SJSA1 (cell line): ENCODE measurements around the gene MRPS5. TPM values are rescaled to one million over a fixed set of nuclear protein-coding genes. Genes with fewer than 3 reads are reported as not detected.
A peak's percentile ranks its signal among the peaks of the same experiment; 100 is the strongest.

Source experiments
- DNase-seq, 2 experiments: peaks; one replicate each; pipeline ENCODE4 v3.0.0-alpha.2; 2015 to 2020; ENCODE audit warnings: low spot score in 2 of 2, low read depth in 1 of 2
- H3K27ac ChIP-seq: fragments of 250-450 bp; sonication (Bioruptor Pico); 2 replicates; pipeline ENCODE4 v1.5.1; 2020; ENCODE audit warnings: mild to moderate bottlenecking, moderate library complexity
- H3K27me3 ChIP-seq: fragments of 250-450 bp; sonication (Bioruptor Pico); replicated peaks from 2 replicates; pipeline ENCODE4 v1.5.1; 2020; ENCODE audit warnings: mild to moderate bottlenecking, moderate library complexity
- H3K36me3 ChIP-seq: fragments of 250-450 bp; sonication (Bioruptor Pico); 2 replicates; pipeline ENCODE4 v1.5.1; 2020; ENCODE audit warnings: mild to moderate bottlenecking
- H3K4me1 ChIP-seq: fragments of 250-450 bp; sonication (Bioruptor Pico); replicated peaks from 2 replicates; pipeline ENCODE4 v1.6.1; 2021; ENCODE audit warnings: mild to moderate bottlenecking
- H3K4me3 ChIP-seq: fragments of 250-450 bp; sonication (Bioruptor Pico); 2 replicates; pipeline ENCODE4 v1.5.1; 2020; ENCODE audit warnings: mild to moderate bottlenecking
- H3K9me3 ChIP-seq: fragments of 250-450 bp; sonication (Bioruptor Pico); replicated peaks from 2 replicates; pipeline ENCODE4 v1.5.1; 2020; ENCODE audit warnings: mild to moderate bottlenecking
- total RNA-seq: library from RNA; depleted of rRNA; stranded (reverse); fragments of >200 nt; shearing (Covaris generic); gene quantifications from 2 replicates; pipeline ENCODE4 v1.2.3, GENCODE V29; 2014

Gene MRPS5
- total RNA-seq, 1 experiment from 2014 or later: 57.4 TPM

DNA sequence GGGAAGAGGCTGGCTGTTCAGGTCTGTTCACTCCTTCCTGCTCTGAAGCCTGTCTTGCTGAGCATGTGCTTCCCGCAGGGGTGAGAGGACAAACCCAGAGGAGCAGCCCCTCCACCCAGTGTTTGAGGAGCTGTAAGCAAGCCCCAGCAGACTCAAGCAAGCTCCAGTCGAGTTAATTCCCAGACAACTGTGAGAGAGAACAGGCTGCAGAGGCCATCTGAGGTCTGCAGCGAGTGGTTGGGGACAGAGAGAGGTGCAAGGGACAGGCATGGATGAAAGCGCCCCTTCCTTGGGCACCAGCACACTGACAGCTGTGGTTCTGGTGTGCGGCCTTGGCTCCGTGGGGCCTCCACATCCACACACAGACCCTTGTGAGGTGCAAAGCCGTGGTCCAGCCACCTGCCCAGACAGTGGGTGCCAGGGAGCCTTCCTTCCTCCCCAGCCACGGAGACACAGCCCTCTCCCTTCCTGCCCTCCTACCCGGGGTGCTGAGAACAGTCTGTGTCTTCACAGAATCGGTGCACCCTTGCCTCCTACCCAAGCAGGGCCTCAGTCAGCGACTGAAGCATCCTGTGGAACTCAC lies 59.9 kb downstream of the MRPS5 start:
- Histone ChIP-seq H3K36me3 (no peaks in the 10 kb centered on the region), H3K4me3 (no peak overlapping the region), H3K27me3 (peaks cover 6% of the 10 kb centered on the region; the same call in 1 of the 2 replicates), H3K9me3 (no peaks in the 10 kb centered on the region), H3K27ac (no peak overlapping the region), H3K4me1 (no peaks in the 10 kb centered on the region)
- DNase-seq: no peak

DNA sequence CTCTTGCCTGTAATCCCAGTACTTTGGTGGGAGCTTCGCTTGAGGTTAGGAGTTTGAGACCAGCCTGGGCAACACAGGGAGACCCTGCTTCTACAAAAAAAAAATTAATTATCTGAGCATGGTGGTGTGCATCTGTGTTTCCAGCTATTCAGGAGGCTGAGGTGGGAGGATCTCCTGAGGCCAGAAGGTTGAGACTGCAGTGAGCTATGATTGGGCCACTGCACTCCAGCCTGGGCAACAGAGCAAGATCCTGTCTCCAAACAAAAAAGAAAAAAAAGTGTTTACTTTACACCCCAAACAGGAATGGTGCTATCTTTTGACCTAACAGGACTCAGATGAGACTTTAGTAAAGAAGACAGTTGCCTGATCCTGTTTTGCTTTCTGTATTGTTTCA lies 60.5 kb downstream of the MRPS5 start:
- no peak overlapping the region for H3K4me3 ChIP-seq
- H3K36me3 ChIP-seq: no peaks in the 10 kb centered on the region
- peak in 1 of 2 experiments; percentile 15 for DNase-seq
- no peak overlapping the region for H3K27ac ChIP-seq
- no peaks in the 10 kb centered on the region for H3K4me1 ChIP-seq
- peaks cover 5% of the 10 kb centered on the region; the same call in 1 of the 2 replicates for H3K27me3 ChIP-seq
- H3K9me3 ChIP-seq: no peaks in the 10 kb centered on the region

- H3K27me3 ChIP-seq: 0 out of 2 replicates have a peak, but pooled peaks cover under 1% of the 10 kb centered on the region
- peak in 1 of 2 experiments; percentile 34 for DNase-seq
- no peaks in the 10 kb centered on the region for H3K9me3 ChIP-seq
- no peaks in the 10 kb centered on the region for H3K4me1 ChIP-seq
- H3K36me3 ChIP-seq: no peaks in the 10 kb centered on the region
- no peak overlapping the region for H3K4me3 ChIP-seq
- no peak overlapping the region for H3K27ac ChIP-seq
These were observed 61.0 kb downstream of the MRPS5 start for GRCh38 chr2:95060446-95061118.

GRCh38 chr2:95059656-95060370 lies 61.8 kb downstream of the MRPS5 start:
- no peak overlapping the region for H3K4me3 ChIP-seq
- H3K27ac ChIP-seq: no peak overlapping the region
- no peaks in the 10 kb centered on the region; the same call in 1 of the 2 replicates for H3K27me3 ChIP-seq
- no peaks in the 10 kb centered on the region for H3K4me1 ChIP-seq
- DNase-seq: peak in 1 of 2 experiments; percentile 37
- H3K9me3 ChIP-seq: no peaks in the 10 kb centered on the region
- H3K36me3 ChIP-seq: no peaks in the 10 kb centered on the region

DNA sequence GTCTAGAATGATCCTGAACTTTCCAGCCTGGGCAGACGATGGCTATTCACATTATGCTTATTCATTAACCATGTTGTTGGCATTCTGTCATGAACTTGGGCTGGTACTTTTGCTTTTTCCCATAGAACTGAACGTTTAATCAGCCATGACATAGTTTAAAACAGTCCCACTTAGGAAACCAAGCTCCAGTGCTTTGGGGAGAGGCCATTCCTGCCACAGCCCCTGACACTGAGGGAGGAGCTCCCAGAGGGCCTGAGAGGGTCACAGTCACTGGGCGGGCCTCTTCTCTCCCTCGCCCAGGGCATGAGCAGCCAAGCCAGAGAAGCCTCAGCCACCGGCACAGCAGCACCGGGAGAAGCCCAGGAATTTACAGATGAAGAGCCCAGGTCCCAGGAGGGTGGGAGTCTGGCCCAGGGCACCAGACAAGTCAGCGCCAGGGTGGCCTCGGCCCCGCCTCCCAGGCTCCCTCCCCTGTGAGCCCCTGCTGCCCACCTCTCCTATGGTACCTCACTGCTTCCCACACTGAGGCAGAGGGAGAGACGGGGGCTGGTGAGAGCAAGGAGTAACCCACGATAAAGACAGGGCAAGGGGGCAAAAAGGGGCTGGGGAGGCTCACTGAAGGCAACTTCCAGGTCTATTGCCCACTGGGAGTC lies 62.5 kb downstream of the MRPS5 start:
- peak in 1 of 2 experiments; percentile 34 for DNase-seq
- H3K4me3 ChIP-seq: no peak overlapping the region
- no peaks in the 10 kb centered on the region for H3K4me1 ChIP-seq
- no peaks in the 10 kb centered on the region for H3K36me3 ChIP-seq
- no peaks in the 10 kb centered on the region; the same call in 1 of the 2 replicates for H3K27me3 ChIP-seq
- H3K27ac ChIP-seq: no peak overlapping the region
- H3K9me3 ChIP-seq: no peaks in the 10 kb centered on the region

GRCh38 chr2:95058466-95058988 lies 63.1 kb downstream of the MRPS5 start:
- peak in 1 of 2 experiments; percentile 19 for DNase-seq
- no peaks in the 10 kb centered on the region for H3K9me3 ChIP-seq
- H3K27ac ChIP-seq: no peak overlapping the region
- H3K36me3 ChIP-seq: no peaks in the 10 kb centered on the region
- no peak overlapping the region for H3K4me3 ChIP-seq
- no peaks in the 10 kb centered on the region; the same call in 1 of the 2 replicates for H3K27me3 ChIP-seq
- no peaks in the 10 kb centered on the region for H3K4me1 ChIP-seq

GRCh38 chr2:95057535-95058370 lies 63.9 kb downstream of the MRPS5 start:
- DNase-seq: peak in 1 of 2 experiments; percentile 28
- Histone ChIP-seq H3K27me3 (no peaks in the 10 kb centered on the region; the same call in 1 of the 2 replicates), H3K4me3 (no peak overlapping the region), H3K9me3 (no peaks in the 10 kb centered on the region), H3K4me1 (no peaks in the 10 kb centered on the region), H3K36me3 (no peaks in the 10 kb centered on the region), H3K27ac (no peak overlapping the region)

GRCh38 chr2:95056461-95057459 lies 64.8 kb downstream of the MRPS5 start:
- Histone ChIP-seq H3K27ac (no peak overlapping the region), H3K4me1 (no peaks in the 10 kb centered on the region), H3K4me3 (no peak overlapping the region), H3K36me3 (no peaks in the 10 kb centered on the region), H3K9me3 (no peaks in the 10 kb centered on the region), H3K27me3 (no peaks in the 10 kb centered on the region; the same call in 1 of the 2 replicates)
- no peak for DNase-seq

GRCh38 chr2:95056044-95056443 lies 65.6 kb downstream of the MRPS5 start:
- no peaks in the 10 kb centered on the region for H3K4me1 ChIP-seq
- no peak overlapping the region for H3K27ac ChIP-seq
- H3K36me3 ChIP-seq: no peaks in the 10 kb centered on the region
- H3K4me3 ChIP-seq: no peak overlapping the region
- H3K27me3 ChIP-seq: no peaks in the 10 kb centered on the region; the same call in 1 of the 2 replicates
- no peaks in the 10 kb centered on the region for H3K9me3 ChIP-seq
- DNase-seq: no peak

DNA sequence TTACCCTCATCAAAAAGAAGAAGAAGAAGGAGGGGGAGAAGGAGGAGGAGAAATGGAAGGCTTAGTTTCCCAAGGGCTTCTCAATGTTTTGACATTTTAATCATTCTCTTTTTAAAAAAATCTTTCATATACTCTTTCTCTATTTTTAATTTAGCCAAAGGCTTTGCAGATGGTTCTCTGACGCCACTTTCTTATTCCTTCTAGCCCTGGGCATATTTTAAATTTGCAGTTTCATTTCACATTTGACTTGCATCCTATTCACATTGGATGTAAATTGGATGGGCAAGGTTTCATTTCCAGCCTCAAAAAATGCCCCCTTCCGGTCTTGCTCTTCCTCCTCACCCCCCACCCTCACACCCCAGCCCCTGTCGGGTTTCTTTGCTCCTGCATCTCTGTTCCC lies 66.3 kb downstream of the MRPS5 start:
- no peak overlapping the region for H3K27ac ChIP-seq
- no peaks in the 10 kb centered on the region for H3K36me3 ChIP-seq
- H3K4me1 ChIP-seq: no peaks in the 10 kb centered on the region
- no peaks in the 10 kb centered on the region for H3K9me3 ChIP-seq
- DNase-seq: no peak
- H3K4me3 ChIP-seq: no peak overlapping the region
- H3K27me3 ChIP-seq: no peaks in the 10 kb centered on the region; the same call in 1 of the 2 replicates

GRCh38 chr2:95054016-95054415 lies 67.6 kb downstream of the MRPS5 start:
- Histone ChIP-seq H3K36me3 (no peaks in the 10 kb centered on the region), H3K9me3 (no peaks in the 10 kb centered on the region), H3K27me3 (no peaks in the 10 kb centered on the region; the same call in 1 of the 2 replicates), H3K27ac (no peak overlapping the region), H3K4me3 (no peak overlapping the region), H3K4me1 (no peaks in the 10 kb centered on the region)
- DNase-seq: no peak

DNA sequence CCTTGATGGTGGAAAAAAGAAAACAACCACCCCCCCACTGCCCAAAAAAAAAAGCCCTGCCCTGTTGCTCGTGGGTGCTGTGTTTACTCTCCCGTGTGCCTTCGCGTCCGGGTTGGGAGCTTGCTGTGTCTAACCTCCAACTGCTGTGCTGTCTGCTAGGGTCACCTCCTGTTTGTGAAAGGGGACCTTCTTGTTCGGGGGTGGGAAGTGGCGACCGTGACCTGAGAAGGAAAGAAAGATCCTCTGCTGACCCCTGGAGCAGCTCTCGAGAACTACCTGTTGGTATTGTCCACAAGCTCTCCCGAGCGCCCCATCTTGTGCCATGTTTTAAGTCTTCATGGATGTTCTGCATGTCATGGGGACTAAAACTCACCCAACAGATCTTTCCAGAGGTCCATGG lies 68.1 kb downstream of the MRPS5 start:
- Histone ChIP-seq H3K4me3 (no peak overlapping the region), H3K27ac (no peak overlapping the region), H3K27me3 (no peaks in the 10 kb centered on the region; the same call in 1 of the 2 replicates), H3K4me1 (no peaks in the 10 kb centered on the region), H3K36me3 (no peaks in the 10 kb centered on the region), H3K9me3 (no peaks in the 10 kb centered on the region)
- no peak for DNase-seq
